IMR-90 (cell line): ENCODE data around the gene CC2D2A. TPM values are rescaled to one million over a fixed set of nuclear protein-coding genes. Genes with fewer than 3 reads are reported as not detected.

Experiments used
- ATAC-seq: fragments of 200-7000 bp; cut with Tn5 transposase; 2 replicates; pipeline ENCODE4 v1.9.1; 2020; ENCODE audit warnings: low read depth, mild to moderate bottlenecking, moderate library complexity
- BruUV-seq: library from RNA; stranded (reverse); fragments of 400-500 nt; replicated peaks from 2 replicates; lab custom pipeline; 2021; lab: Mats Ljungman, UMichigan
- CTCF ChIA-PET: fragments of 300-600 bp; formaldehyde crosslinking; extraction: SDS; loops from one replicate; lab custom pipeline; 2021; ENCODE audit warnings: antibody characterized with exemption; lab: Yijun Ruan, JAX
- POLR2A ChIA-PET: fragments of 300-600 bp; sonication (Branson Sonifier 250); formaldehyde crosslinking; loops from one replicate; lab custom pipeline; 2022; ENCODE audit warnings: antibody characterized with exemption; ENCODE audit not compliant: unreplicated experiment; lab: Charles Lee
- DNase-seq: peaks from one replicate; pipeline ENCODE4 v3.0.0; 2013
- H2AFZ ChIP-seq: replicated peaks from 2 replicates; pipeline ENCODE3; 2013; ENCODE audit warnings: low read length, mild to moderate bottlenecking; ENCODE audit not compliant: poor library complexity
- H2AK5ac ChIP-seq: 2 replicates; pipeline ENCODE4 v1.6.1; 2013; ENCODE audit warnings: low read depth, low read length, inconsistent platforms
- H2AK9ac ChIP-seq: replicated peaks from 2 replicates; pipeline ENCODE3; 2013; ENCODE audit warnings: mild to moderate bottlenecking, low read depth, low read length, moderate library complexity; ENCODE audit not compliant: poor library complexity
- H2BK120ac ChIP-seq: 2 replicates; pipeline ENCODE4 v1.6.1; 2013; ENCODE audit warnings: low read depth, low read length, inconsistent platforms
- H2BK15ac ChIP-seq: 3 replicates; pipeline ENCODE4 v1.6.1; 2013; ENCODE audit warnings: low read depth, low read length, inconsistent platforms
- H2BK20ac ChIP-seq: 2 replicates; pipeline ENCODE4 v1.6.1; 2013; ENCODE audit warnings: low read depth, mild to moderate bottlenecking, inconsistent platforms, low read length, moderate library complexity
- H2BK5ac ChIP-seq: 2 replicates; pipeline ENCODE4 v1.6.1; 2013; ENCODE audit warnings: mild to moderate bottlenecking, low read depth, low read length, inconsistent platforms; ENCODE audit not compliant: poor library complexity, severe bottlenecking
- H3K14ac ChIP-seq: replicated peaks from 2 replicates; pipeline ENCODE4 v1.6.1; 2013; ENCODE audit warnings: low read depth, low read length, inconsistent platforms
- H3K18ac ChIP-seq: 2 replicates; pipeline ENCODE4 v1.6.1; 2013; ENCODE audit warnings: low read depth, low read length, control low read depth
- H3K23ac ChIP-seq: 2 replicates; pipeline ENCODE4 v1.6.1; 2013; ENCODE audit warnings: low read depth, low read length, inconsistent platforms
- H3K27ac ChIP-seq: 2 replicates; pipeline ENCODE4 v1.5.1; 2013; ENCODE audit warnings: mild to moderate bottlenecking, control low read depth, low read length; ENCODE audit not compliant: insufficient read depth
- H3K27me3 ChIP-seq: 2 replicates; pipeline ENCODE4 v1.6.1; 2013; ENCODE audit warnings: low read length; ENCODE audit not compliant: control insufficient read depth, insufficient read depth
- H3K36me3 ChIP-seq: 2 replicates; pipeline ENCODE4 v1.6.1; 2013; ENCODE audit warnings: low read length, mixed read lengths; ENCODE audit not compliant: control insufficient read depth, insufficient read depth
- H3K4ac ChIP-seq: 2 replicates; pipeline ENCODE4 v1.6.1; 2013; ENCODE audit warnings: low read depth, low read length, inconsistent platforms
- H3K4me1 ChIP-seq: 2 replicates; pipeline ENCODE4 v1.6.1; 2013; ENCODE audit warnings: low read length, mixed read lengths; ENCODE audit not compliant: control insufficient read depth, insufficient read depth
- H3K4me2 ChIP-seq: 2 replicates; pipeline ENCODE4 v1.6.1; 2013; ENCODE audit warnings: low read depth, mild to moderate bottlenecking, control low read depth, low read length, moderate library complexity
- H3K4me3 ChIP-seq: 2 replicates; pipeline ENCODE4 v1.5.1; 2013; ENCODE audit warnings: low read depth, mild to moderate bottlenecking, control low read depth, low read length, moderate library complexity; ENCODE audit not compliant: insufficient read depth
- H3K56ac ChIP-seq: 2 replicates; pipeline ENCODE4 v1.6.1; 2013; ENCODE audit warnings: low read length, inconsistent platforms; ENCODE audit not compliant: insufficient read depth; ENCODE audit errors: extremely low read depth
- H3K79me1 ChIP-seq, 2 experiments: 2 replicates each; pipeline ENCODE4 v1.6.1; 2013; ENCODE audit warnings: low read length in 2 of 2, inconsistent platforms in 1 of 2, low read depth in 1 of 2
- H3K9ac ChIP-seq: 2 replicates; pipeline ENCODE4 v1.6.1; 2013; ENCODE audit warnings: low read depth, low read length, control low read depth
- H3K9me1 ChIP-seq: 2 replicates; pipeline ENCODE4 v1.6.1; 2013; ENCODE audit warnings: low read length, inconsistent platforms; ENCODE audit not compliant: insufficient read depth
- H3K9me3 ChIP-seq: 2 replicates; pipeline ENCODE4 v1.6.1; 2013; ENCODE audit warnings: low read length; ENCODE audit not compliant: control insufficient read depth, insufficient read depth
- H4K20me1 ChIP-seq: 2 replicates; pipeline ENCODE4 v1.6.1; 2013; ENCODE audit warnings: low read length, inconsistent platforms; ENCODE audit not compliant: insufficient read depth
- H4K5ac ChIP-seq: 2 replicates; pipeline ENCODE4 v1.6.1; 2013; ENCODE audit warnings: mild to moderate bottlenecking, low read depth, low read length, control low read depth
- H4K8ac ChIP-seq, 2 experiments: 2 replicates each; pipeline ENCODE4 v1.6.1; 2013; ENCODE audit warnings: low read depth in 2 of 2, low read length in 2 of 2, control low read depth in 1 of 2, inconsistent platforms in 1 of 2
- H4K91ac ChIP-seq: 2 replicates; pipeline ENCODE4 v1.6.1; 2013; ENCODE audit warnings: low read depth, low read length, inconsistent platforms; ENCODE audit not compliant: insufficient read depth
- BHLHE40 ChIP-seq: fragments of 150-350 bp; IDR thresholded peaks from 2 replicates; pipeline ENCODE4 v1.6.1; 2016; ENCODE audit warnings: mild to moderate bottlenecking, low read depth, low read length
- CEBPB ChIP-seq: IDR thresholded peaks from 2 replicates; pipeline ENCODE4 v1.6.1; 2012; ENCODE audit warnings: low read depth, low read length, improper control_type of control experiment
- CHD1 ChIP-seq: IDR thresholded peaks from 2 replicates; pipeline ENCODE4 v1.6.1; 2012; ENCODE audit warnings: low read depth, low read length, improper control_type of control experiment
- ELK1 ChIP-seq: fragments of 150-350 bp; IDR thresholded peaks from 2 replicates; pipeline ENCODE4 v1.6.1; 2016; ENCODE audit warnings: low read depth, mild to moderate bottlenecking, low read length, moderate library complexity, borderline replicate concordance
- FOS ChIP-seq: fragments of 150-350 bp; IDR thresholded peaks from 2 replicates; pipeline ENCODE4 v1.6.1; 2016; ENCODE audit warnings: low read depth, low read length
- MAFK ChIP-seq: IDR thresholded peaks from 2 replicates; pipeline ENCODE4 v1.6.1; 2012; ENCODE audit warnings: low read depth, low read length, improper control_type of control experiment
- MAZ ChIP-seq: IDR thresholded peaks from 2 replicates; pipeline ENCODE4 v1.6.1; 2012; ENCODE audit warnings: low read depth, mild to moderate bottlenecking, low read length, improper control_type of control experiment, moderate library complexity, borderline replicate concordance
- MXI1 ChIP-seq: IDR thresholded peaks from 2 replicates; pipeline ENCODE4 v1.6.1; 2012; ENCODE audit warnings: low read depth, mild to moderate bottlenecking, low read length, moderate library complexity, borderline replicate concordance
- NFE2L2 ChIP-seq: fragments of 150-350 bp; IDR thresholded peaks from 2 replicates; pipeline ENCODE4 v1.6.1; 2016; ENCODE audit warnings: low read depth, mild to moderate bottlenecking, low read length
- POLR2A ChIP-seq: IDR thresholded peaks from 2 replicates; pipeline ENCODE4 v1.6.1; 2012; ENCODE audit warnings: mild to moderate bottlenecking, low read depth, low read length
- RAD21 ChIP-seq: IDR thresholded peaks from 2 replicates; pipeline ENCODE4 v1.6.1; 2012; ENCODE audit warnings: low read length, improper control_type of control experiment
- RFX5 ChIP-seq: IDR thresholded peaks from 2 replicates; pipeline ENCODE4 v1.8.0; 2012; ENCODE audit warnings: low read depth, mild to moderate bottlenecking, low read length, moderate library complexity
- SMC3 ChIP-seq: fragments of 150-350 bp; IDR thresholded peaks from 2 replicates; pipeline ENCODE4 v1.6.1; 2016; ENCODE audit warnings: low read depth, mild to moderate bottlenecking, antibody characterized with exemption, low read length, moderate library complexity
- WGBS, 2 experiments: methylation state at CpG; one replicate each; pipeline versions ENCODE4 v1.1.5 to v1.1.7; 2013; ENCODE audit warnings: missing lambda C conversion rate in 2 of 2; ENCODE audit not compliant: insufficient read length in 1 of 2; ENCODE audit errors: extremely low coverage in 2 of 2; 5-methylcytosine and 5-hydroxymethylcytosine counted together
- dilution Hi-C: fragments of 300-500 bp; cut with HindIII; formaldehyde crosslinking; loops from one replicate; pipeline ENCODE4 v1.14.3; 2018; ENCODE audit warnings: low sequenced_read_pairs; ENCODE audit not compliant: unreplicated experiment
- in situ Hi-C: fragments of 300-500 bp; cut with MboI; formaldehyde crosslinking; loops from 3 replicates; pipeline ENCODE4 v1.14.3; 2019; ENCODE audit warnings: low sequenced_read_pairs, inconsistent platforms, mixed read lengths
- intact Hi-C: fragments of 100-400 bp; cut with micrococcal nuclease; formaldehyde crosslinking; loops from 2 replicates; pipeline ENCODE4 v1.10.0; 2022
- polyA plus RNA-seq, 3 experiments: library from polyadenylated mRNA; depleted of rRNA; stranded (reverse); fragments of >200 nt; gene quantifications; 2 replicates each; pipeline ENCODE4 v1.2.3, GENCODE V29; 2012; ENCODE audit warnings: low replicate concordance in 1 of 3
- total RNA-seq: library from RNA; depleted of rRNA; stranded (reverse); fragments of >200 nt; gene quantifications from 2 replicates; pipeline ENCODE4 v1.2.3, GENCODE V29; 2012

CC2D2A gene
- total and polyA plus RNA-seq, 2 of the 4 experiments (the other 2 are of a cell fraction): 20.8 to 26.3 TPM

- intact Hi-C loops (no loop called here), in situ Hi-C loops (no loop called here), dilution Hi-C loops (no loop called here)
- POLR2A ChIA-PET: no interaction called here
- ATAC-seq (no peak), DNase-seq (no peak)
- Histone ChIP-seq H3K27ac (no peak overlapping the region), H3K56ac (no peak overlapping the region), H3K9ac (no peak overlapping the region), H2BK5ac (no peak overlapping the region), H4K5ac (no peak overlapping the region), H3K9me3 (no peaks in the 10 kb centered on the region; the same call in 1 of the 2 replicates), H2BK15ac (no peak overlapping the region), H3K36me3 (peaks cover 9% of the 10 kb centered on the region), H3K4me2 (no peak overlapping the region), H4K91ac (no peak overlapping the region), H3K9me1 (no peaks in the 10 kb centered on the region; the same call in 1 of the 2 replicates), H2AFZ (no peak overlapping the region), H4K8ac (no peak overlapping the region), H3K23ac (no peak overlapping the region), H2BK120ac (no peak overlapping the region), H3K27me3 (no peaks in the 10 kb centered on the region), H2AK5ac (no peak overlapping the region), H2AK9ac (no peak overlapping the region), H3K79me1 (peaks cover 3 to 5% of the 10 kb centered on the region in 2 experiments; a peak in 3 of 4 replicates), H3K4me1 (no peaks in the 10 kb centered on the region), H2BK20ac (no peak overlapping the region), H4K20me1 (no peaks in the 10 kb centered on the region), H3K18ac (no peak overlapping the region), H3K4ac (no peak overlapping the region), H3K14ac (no peak overlapping the region), H3K4me3 (no peak overlapping the region)
- no TSS peak for BruUV-seq
- no CpG with 5 or more reads among the region's 5 CpGs for WGBS, 2 experiments
- CTCF ChIA-PET: interaction anchor here (0.6 kb wide), 1 partner anchor 36 kb away, joined by 8 read pairs; no protein-coding TSS in a partner anchor
- TF ChIP-seq CHD1 (no peak), BHLHE40 (no peak), CEBPB (no peak), RAD21 (no peak), MXI1 (no peak), SMC3 (no peak), NFE2L2 (no peak), FOS (no peak), POLR2A (no peak), RFX5 (no peak), MAFK (no peak), ELK1 (no peak), MAZ (no peak)
Measured at GRCh38 chr4:15605537-15605936, 135.9 kb downstream of the CC2D2A start.
